ENCODE measurements around the gene PSORS1C1. TPM values are rescaled to one million over a fixed set of nuclear protein-coding genes. Genes with fewer than 3 reads are reported as not detected.
A peak's percentile ranks its signal among the peaks of the same experiment; 100 is the strongest.

The PSORS1C1 gene
- total and polyA plus RNA-seq, 2 experiments from 2014 or later: 1.4 to 4.6 TPM

- H3K79me2 ChIP-seq: no peaks in the 10 kb centered on the region
- no peak overlapping the region for H2AFZ ChIP-seq
- WGBS (ENCODE audit: low lambda C conversion rate, missing lambda C conversion rate): 70% methylated on average over 8 of the region's 9 CpGs
- H3K4me3 ChIP-seq: no peak overlapping the region
- no peaks in the 10 kb centered on the region for H3K36me3 ChIP-seq (replicated peaks; ENCODE audit: insufficient read depth, low read depth)
- H3K9me3 ChIP-seq (ENCODE audit: low read depth): no peaks in the 10 kb centered on the region
- DNase-seq (ENCODE audit: low spot score): peak; percentile 53
- peak overlapping the region; percentile 65 for H3K4me2 ChIP-seq
- no peaks in the 10 kb centered on the region for H3K9me2 ChIP-seq (replicated peaks; ENCODE audit: insufficient read depth)
- H3K27me3 ChIP-seq: no peaks in the 10 kb centered on the region
- H3K4me1 ChIP-seq (ENCODE audit: insufficient read depth): peaks cover 18% of the 10 kb centered on the region
- TF ChIP-seq CTCF (IDR thresholded peaks at IDR 0.05; ENCODE audit: poor library complexity): no peak
- no peak for TF ChIP-seq EZH2 (IDR thresholded peaks at IDR 0.05; ENCODE audit: borderline replicate concordance)
- no peak for TF ChIP-seq EZH2phosphoT487 (IDR thresholded peaks at IDR 0.05; ENCODE audit: low read depth, severe bottlenecking, unreplicated experiment)
- H3K27ac ChIP-seq: peak overlapping the region; percentile 94
- H4K20me1 ChIP-seq (ENCODE audit: insufficient read depth, poor library complexity, severe bottlenecking): no peaks in the 10 kb centered on the region
These were observed 610 bp downstream of the PSORS1C1 start for GRCh38 chr6:31114970-31115849.

GRCh38 chr6:31115941-31116560, 1.5 kb downstream of the PSORS1C1 start:
- Histone ChIP-seq H3K4me3 (no peak overlapping the region), H3K36me3 (replicated peaks; ENCODE audit: insufficient read depth, low read depth) (no peaks in the 10 kb centered on the region), H4K20me1 (ENCODE audit: insufficient read depth, poor library complexity, severe bottlenecking) (no peaks in the 10 kb centered on the region), H3K79me2 (no peaks in the 10 kb centered on the region), H3K9me3 (ENCODE audit: low read depth) (no peaks in the 10 kb centered on the region), H3K4me2 (no peak overlapping the region), H3K27ac (no peak overlapping the region), H3K4me1 (ENCODE audit: insufficient read depth) (peaks cover 18% of the 10 kb centered on the region), H3K9me2 (replicated peaks; ENCODE audit: insufficient read depth) (no peaks in the 10 kb centered on the region), H3K27me3 (no peaks in the 10 kb centered on the region), H2AFZ (no peak overlapping the region)
- TF ChIP-seq EZH2phosphoT487 (IDR thresholded peaks at IDR 0.05; ENCODE audit: low read depth, severe bottlenecking, unreplicated experiment): no peak
- TF ChIP-seq EZH2 (IDR thresholded peaks at IDR 0.05; ENCODE audit: borderline replicate concordance): no peak
- TF ChIP-seq CTCF (IDR thresholded peaks at IDR 0.05; ENCODE audit: poor library complexity): no peak
- no peak for DNase-seq (ENCODE audit: low spot score)
- 91% methylated on average over 12 of the region's 12 CpGs for WGBS (ENCODE audit: low lambda C conversion rate, missing lambda C conversion rate)

GRCh38 chr6:31116661-31117385, 2.2 kb downstream of the PSORS1C1 start:
- Histone ChIP-seq H4K20me1 (ENCODE audit: insufficient read depth, poor library complexity, severe bottlenecking) (no peaks in the 10 kb centered on the region), H3K4me3 (no peak overlapping the region), H3K36me3 (replicated peaks; ENCODE audit: insufficient read depth, low read depth) (no peaks in the 10 kb centered on the region), H3K79me2 (no peaks in the 10 kb centered on the region), H3K4me1 (ENCODE audit: insufficient read depth) (peaks cover 18% of the 10 kb centered on the region), H3K27me3 (no peaks in the 10 kb centered on the region), H2AFZ (no peak overlapping the region), H3K9me3 (ENCODE audit: low read depth) (no peaks in the 10 kb centered on the region), H3K9me2 (replicated peaks; ENCODE audit: insufficient read depth) (no peaks in the 10 kb centered on the region), H3K4me2 (no peak overlapping the region), H3K27ac (no peak overlapping the region)
- 84% methylated on average over 19 of the region's 19 CpGs for WGBS (ENCODE audit: low lambda C conversion rate, missing lambda C conversion rate)
- TF ChIP-seq EZH2phosphoT487 (IDR thresholded peaks at IDR 0.05; ENCODE audit: low read depth, severe bottlenecking, unreplicated experiment): no peak
- TF ChIP-seq EZH2 (IDR thresholded peaks at IDR 0.05; ENCODE audit: borderline replicate concordance): no peak
- TF ChIP-seq CTCF (IDR thresholded peaks at IDR 0.05; ENCODE audit: poor library complexity): no peak
- DNase-seq (ENCODE audit: low spot score): no peak
